NCI-H82 treated with DMSO at 0.1 percent for 48 hours (cell line): ENCODE measurements around the gene HPCAL1.

ENCODE experiments used
- DNase-seq: peaks from one replicate; lab custom pipeline; 2025; ENCODE audit not compliant: unreplicated experiment; lab: John Stamatoyannopoulos, UW

HPCAL1 gene

GRCh38 chr2:10320575-10320931 is 17.8 kb downstream of the HPCAL1 start:
- no peak for DNase-seq

- DNase-seq: no peak
These were observed 18.2 kb downstream of the HPCAL1 start for GRCh38 chr2:10320933-10321332.

GRCh38 chr2:10321622-10322021 is 18.9 kb downstream of the HPCAL1 start:
- DNase-seq: no peak

GRCh38 chr2:10322481-10322880 is 19.8 kb downstream of the HPCAL1 start:
- no peak for DNase-seq

GRCh38 chr2:10322973-10323372 is 20.3 kb downstream of the HPCAL1 start:
- no peak for DNase-seq

- DNase-seq: no peak
These were observed 20.8 kb downstream of the HPCAL1 start for GRCh38 chr2:10323535-10323934.

- DNase-seq: no peak
These were observed 21.6 kb downstream of the HPCAL1 start for GRCh38 chr2:10324095-10324832.

GRCh38 chr2:10325278-10326145 is 22.8 kb downstream of the HPCAL1 start:
- DNase-seq: no peak

GRCh38 chr2:10326151-10326616 is 23.5 kb downstream of the HPCAL1 start:
- no peak for DNase-seq

GRCh38 chr2:10326707-10327594 is 24.2 kb downstream of the HPCAL1 start:
- DNase-seq: no peak

- DNase-seq: no peak
These were observed 25.4 kb downstream of the HPCAL1 start for GRCh38 chr2:10327896-10328669.

- DNase-seq: no peak
These were observed 26.2 kb downstream of the HPCAL1 start for GRCh38 chr2:10328670-10329579.

- DNase-seq: no peak
These were observed 26.8 kb downstream of the HPCAL1 start for GRCh38 chr2:10329580-10329879.

GRCh38 chr2:10329880-10330699 is 27.4 kb downstream of the HPCAL1 start:
- DNase-seq: no peak

GRCh38 chr2:10330700-10331026 is 28.0 kb downstream of the HPCAL1 start:
- no peak for DNase-seq

- DNase-seq: peak; percentile 42
These were observed 28.5 kb downstream of the HPCAL1 start for GRCh38 chr2:10331027-10331701.

GRCh38 chr2:10331702-10332401 is 29.1 kb downstream of the HPCAL1 start:
- DNase-seq: no peak
